H9 (cell line): ENCODE data around the gene KRT6C. TPM values are rescaled to one million over a fixed set of nuclear protein-coding genes. Genes with fewer than 3 reads are reported as not detected.
"Not testable (repeated sequence)": the region's sequence is repeated elsewhere in the genome, so short reads cannot be mapped to it uniquely, and the experiment has no call there.

Experiments used
- DNase-seq: peaks from one replicate; pipeline ENCODE4 v3.0.0-alpha.2; 2017
- H2AFZ ChIP-seq: one replicate; pipeline ENCODE4 v1.6.1; 2013; ENCODE audit warnings: mild to moderate bottlenecking, low read length, control low read depth, moderate library complexity
- H2AK5ac ChIP-seq: 2 replicates; pipeline ENCODE4 v1.6.1; 2013; ENCODE audit warnings: low read length, control low read depth, mixed read lengths; ENCODE audit not compliant: insufficient read length
- H2BK120ac ChIP-seq: one replicate; pipeline ENCODE4 v1.6.1; 2013; ENCODE audit warnings: low read depth, mild to moderate bottlenecking, low read length, control low read depth, inconsistent platforms; ENCODE audit not compliant: poor library complexity, severe bottlenecking
- H2BK12ac ChIP-seq: 2 replicates; pipeline ENCODE4 v1.6.1; 2013; ENCODE audit warnings: low read length, control low read depth, mixed read lengths, low read depth; ENCODE audit not compliant: insufficient read length
- H2BK15ac ChIP-seq: 2 replicates; pipeline ENCODE4 v1.6.1; 2013; ENCODE audit warnings: low read depth, low read length, control low read depth
- H2BK20ac ChIP-seq: one replicate; pipeline ENCODE4 v1.6.1; 2013; ENCODE audit warnings: low read depth, mild to moderate bottlenecking, low read length, control low read depth, inconsistent platforms; ENCODE audit not compliant: poor library complexity, severe bottlenecking
- H2BK5ac ChIP-seq: 2 replicates; pipeline ENCODE4 v1.6.1; 2013; ENCODE audit warnings: low read length, control low read depth, mixed read lengths; ENCODE audit not compliant: insufficient read length
- H3K14ac ChIP-seq: 2 replicates; pipeline ENCODE4 v1.6.1; 2013; ENCODE audit warnings: low read length, control low read depth; ENCODE audit not compliant: insufficient read depth
- H3K18ac ChIP-seq: 2 replicates; pipeline ENCODE4 v1.6.1; 2013; ENCODE audit warnings: low read depth, mild to moderate bottlenecking, mixed read lengths, low read length, control low read depth; ENCODE audit not compliant: insufficient read length
- H3K23ac ChIP-seq: 2 replicates; pipeline ENCODE4 v1.6.1; 2013; ENCODE audit warnings: low read length, control low read depth, mixed read lengths, low read depth; ENCODE audit not compliant: insufficient read length
- H3K23me2 ChIP-seq: 2 replicates; pipeline ENCODE4 v1.6.1; 2013; ENCODE audit warnings: low read depth, mild to moderate bottlenecking, mixed read lengths, low read length, control low read depth; ENCODE audit not compliant: insufficient read length, poor library complexity, severe bottlenecking
- H3K27ac ChIP-seq: 2 replicates; pipeline ENCODE4 v1.5.1; 2013; ENCODE audit warnings: low read length, control low read depth, mixed read lengths, low read depth; ENCODE audit not compliant: insufficient read length
- H3K27me3 ChIP-seq: 2 replicates; pipeline ENCODE4 v1.6.1; 2013; ENCODE audit warnings: low read length, control low read depth, inconsistent platforms; ENCODE audit not compliant: insufficient read depth
- H3K4ac ChIP-seq: 2 replicates; pipeline ENCODE4 v1.6.1; 2013; ENCODE audit warnings: low read depth, mild to moderate bottlenecking, control low read depth, inconsistent platforms, low read length, moderate library complexity
- H3K4me1 ChIP-seq: 2 replicates; pipeline ENCODE4 v1.6.1; 2013; ENCODE audit warnings: low read length, control low read depth, inconsistent platforms; ENCODE audit not compliant: insufficient read depth
- H3K4me2 ChIP-seq: 2 replicates; pipeline ENCODE4 v1.6.1; 2013; ENCODE audit warnings: low read length, control low read depth, mixed read lengths; ENCODE audit not compliant: insufficient read length, insufficient read depth
- H3K56ac ChIP-seq: 2 replicates; pipeline ENCODE4 v1.6.1; 2013; ENCODE audit warnings: low read depth, mild to moderate bottlenecking, mixed read lengths, low read length, control low read depth; ENCODE audit not compliant: insufficient read length
- H3K79me1 ChIP-seq: 2 replicates; pipeline ENCODE4 v1.6.1; 2013; ENCODE audit warnings: low read depth, mild to moderate bottlenecking, moderate library complexity, low read length, control low read depth, inconsistent platforms; ENCODE audit not compliant: insufficient read depth, poor library complexity, severe bottlenecking
- H3K79me2 ChIP-seq: 2 replicates; pipeline ENCODE4 v1.6.1; 2013; ENCODE audit warnings: low read length, control low read depth, inconsistent platforms; ENCODE audit not compliant: insufficient read depth
- H3K9ac ChIP-seq: 2 replicates; pipeline ENCODE4 v1.6.1; 2013; ENCODE audit warnings: low read length, control low read depth, mixed read lengths; ENCODE audit not compliant: insufficient read length; ENCODE audit errors: extremely low read depth
- H3K9me3 ChIP-seq: one replicate; pipeline ENCODE4 v1.6.1; 2013; ENCODE audit warnings: low read depth, low read length, inconsistent platforms; ENCODE audit not compliant: control insufficient read depth
- H3T11ph ChIP-seq: one replicate; pipeline ENCODE4 v1.6.1; 2013; ENCODE audit warnings: mild to moderate bottlenecking, low read length, control low read depth, inconsistent platforms
- H4K20me1 ChIP-seq: one replicate; pipeline ENCODE4 v1.6.1; 2013; ENCODE audit not compliant: control insufficient read depth, insufficient read length, insufficient read depth
- H4K5ac ChIP-seq: 2 replicates; pipeline ENCODE4 v1.6.1; 2013; ENCODE audit warnings: low read depth, mild to moderate bottlenecking, mixed read lengths, low read length, control low read depth; ENCODE audit not compliant: insufficient read length
- H4K8ac ChIP-seq: replicated peaks from 2 replicates; pipeline ENCODE4 v1.6.1; 2013; ENCODE audit warnings: low read length, control low read depth, mixed read lengths, low read depth; ENCODE audit not compliant: insufficient read length
- H4K91ac ChIP-seq: 2 replicates; pipeline ENCODE4 v1.6.1; 2013; ENCODE audit warnings: low read depth, mild to moderate bottlenecking, moderate library complexity, mixed read lengths, low read length, control low read depth; ENCODE audit not compliant: insufficient read length
- H3K27ac Mint-ChIP-seq, 3 experiments: 2 replicates in 2 of 3; 3 replicates in 1 of 3; pipeline ENCODE4 v1.8.0; 2020 to 2021; ENCODE audit warnings: mixed read lengths in 3 of 3, mild to moderate bottlenecking in 1 of 3, moderate library complexity in 1 of 3
- H3K27me3 Mint-ChIP-seq: 2 replicates; pipeline ENCODE4 v1.8.0; 2021; ENCODE audit warnings: low read depth, mild to moderate bottlenecking, moderate library complexity, mixed read lengths
- H3K36me3 Mint-ChIP-seq, 3 experiments: 2 replicates in 2 of 3; 3 replicates in 1 of 3; pipeline ENCODE4 v1.8.0; 2020 to 2021; ENCODE audit warnings: low read depth in 3 of 3, mixed read lengths in 3 of 3; ENCODE audit not compliant: insufficient read depth in 1 of 3
- H3K4me1 Mint-ChIP-seq, 2 experiments: 2 replicates each; pipeline ENCODE4 v1.8.0; 2020; ENCODE audit warnings: mixed read lengths in 2 of 2
- H3K4me3 Mint-ChIP-seq, 2 experiments: 2 replicates in 1 of 2; 3 replicates in 1 of 2; pipeline ENCODE4 v1.8.0; 2020 to 2021; ENCODE audit warnings: mild to moderate bottlenecking in 2 of 2, mixed read lengths in 2 of 2, moderate library complexity in 1 of 2
- H3K9me3 Mint-ChIP-seq, 2 experiments: 2 replicates in 1 of 2; 3 replicates in 1 of 2; pipeline ENCODE4 v1.8.0; 2020; ENCODE audit warnings: mild to moderate bottlenecking in 2 of 2, mixed read lengths in 2 of 2, moderate library complexity in 1 of 2
- WGBS: extraction: QIAGEN DNeasy Blood & Tissue Kit; methylation state at CpG from one replicate; pipeline ENCODE4 v1.1.7; 2013; ENCODE audit warnings: missing lambda C conversion rate, low lambda C conversion rate, mixed read lengths; ENCODE audit not compliant: insufficient read length; ENCODE audit errors: extremely low coverage; 5-methylcytosine and 5-hydroxymethylcytosine counted together
- total RNA-seq: library from RNA; stranded (reverse); gene quantifications from 2 replicates; pipeline ENCODE4 v1.2.1, GENCODE V29; 2021

Gene KRT6C
- total RNA-seq, 1 experiment from 2014 or later: not detected

DNA sequence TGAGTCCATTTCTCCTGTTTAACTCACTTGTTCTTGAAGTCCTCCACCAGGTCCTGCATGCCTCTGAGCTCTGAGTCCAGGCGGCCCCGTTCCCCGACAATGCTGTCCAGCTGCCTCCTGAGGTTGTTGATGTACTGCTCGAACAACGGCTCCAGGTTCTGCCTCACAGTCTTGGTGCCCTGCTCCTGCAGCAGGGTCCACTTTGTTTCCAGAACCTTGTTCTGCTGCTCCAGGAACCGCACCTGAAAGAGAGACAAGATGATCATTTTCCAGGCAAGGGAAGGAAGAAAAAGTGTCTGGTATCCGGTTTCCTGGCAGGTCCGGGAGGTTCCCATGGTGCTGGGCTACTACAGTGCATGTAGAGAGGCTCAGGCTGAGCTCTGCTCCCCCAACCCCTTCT, 17.9 kb upstream of the KRT6C start:
- H3K79me2 ChIP-seq, H3K56ac ChIP-seq, H3K79me1 ChIP-seq, DNase-seq, H2BK12ac ChIP-seq, H2AFZ ChIP-seq, H3K18ac ChIP-seq, H3K23ac ChIP-seq, H2BK120ac ChIP-seq, H4K20me1 ChIP-seq, H3K9ac ChIP-seq, H2BK5ac ChIP-seq, H3K27ac ChIP-seq, H4K5ac ChIP-seq, H4K8ac ChIP-seq, H3K4ac ChIP-seq, H3K4me1 ChIP-seq, H3K14ac ChIP-seq, H4K91ac ChIP-seq, H3K9me3 ChIP-seq, H2BK15ac ChIP-seq, H3K27me3 ChIP-seq, H3K4me2 ChIP-seq, H3K4me3 Mint-ChIP-seq, H3K23me2 ChIP-seq, H2BK20ac ChIP-seq, H3K27ac Mint-ChIP-seq, H2AK5ac ChIP-seq, H3T11ph ChIP-seq, H3K36me3 Mint-ChIP-seq: not testable (repeated sequence)
- peaks cover 19 to 22% of the 10 kb centered on the region in 2 experiments for H3K4me1 Mint-ChIP-seq
- H3K9me3 Mint-ChIP-seq: peaks cover 0 to 11% of the 10 kb centered on the region in 2 experiments
- no CpG with 5 or more reads among the region's 8 CpGs for WGBS
- H3K27me3 Mint-ChIP-seq: peaks cover 35% of the 10 kb centered on the region
